Neuron (in vitro differentiated cells): ENCODE data around the gene PLXNA3.

Experiments
- H2AFZ ChIP-seq: one replicate; pipeline ENCODE4 v1.6.1; 2013; ENCODE audit warnings: low read depth, mild to moderate bottlenecking, inconsistent platforms, low read length, moderate library complexity
- H3K27me3 ChIP-seq: one replicate; pipeline ENCODE4 v1.6.1; 2013; ENCODE audit warnings: low read length; ENCODE audit not compliant: insufficient read depth
- H3K36me3 ChIP-seq: one replicate; pipeline ENCODE4 v1.6.1; 2013; ENCODE audit warnings: low read length; ENCODE audit not compliant: insufficient read depth
- H3K4me1 ChIP-seq: one replicate; pipeline ENCODE4 v1.6.1; 2013; ENCODE audit warnings: low read length; ENCODE audit not compliant: insufficient read depth
- H3K4me3 ChIP-seq: 2 replicates; pipeline ENCODE4 v1.5.1; 2013; ENCODE audit warnings: mild to moderate bottlenecking, low read length, moderate library complexity
- H3K9me3 ChIP-seq: one replicate; pipeline ENCODE4 v1.6.1; 2013; ENCODE audit warnings: low read length

PLXNA3 gene

DNA sequence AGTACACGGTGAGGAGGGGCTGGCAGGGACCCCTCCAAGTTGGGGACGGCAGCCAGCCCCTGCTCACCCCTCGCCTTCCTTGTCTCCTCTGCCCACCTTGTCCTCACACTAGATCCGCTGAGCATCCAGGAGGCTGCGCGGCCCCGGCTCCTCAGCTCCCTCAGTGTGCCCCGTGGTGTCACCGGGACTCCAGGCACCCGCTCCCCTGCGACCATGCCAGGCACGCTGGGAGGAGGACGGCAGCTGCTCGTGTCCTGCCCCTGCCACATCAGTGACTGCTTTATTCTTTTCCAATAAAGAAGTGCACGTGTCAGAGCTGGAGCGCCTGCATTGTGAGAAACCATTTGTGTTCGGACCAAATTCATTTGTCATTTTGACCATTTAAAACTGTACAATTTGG is 7.8 kb upstream of the PLXNA3 start:
- Histone ChIP-seq H3K9me3 (no peaks in the 10 kb centered on the region), H2AFZ (no peak overlapping the region), H3K4me3 (no peak overlapping the region), H3K36me3 (no peaks in the 10 kb centered on the region), H3K4me1 (no peaks in the 10 kb centered on the region), H3K27me3 (no peaks in the 10 kb centered on the region)

DNA sequence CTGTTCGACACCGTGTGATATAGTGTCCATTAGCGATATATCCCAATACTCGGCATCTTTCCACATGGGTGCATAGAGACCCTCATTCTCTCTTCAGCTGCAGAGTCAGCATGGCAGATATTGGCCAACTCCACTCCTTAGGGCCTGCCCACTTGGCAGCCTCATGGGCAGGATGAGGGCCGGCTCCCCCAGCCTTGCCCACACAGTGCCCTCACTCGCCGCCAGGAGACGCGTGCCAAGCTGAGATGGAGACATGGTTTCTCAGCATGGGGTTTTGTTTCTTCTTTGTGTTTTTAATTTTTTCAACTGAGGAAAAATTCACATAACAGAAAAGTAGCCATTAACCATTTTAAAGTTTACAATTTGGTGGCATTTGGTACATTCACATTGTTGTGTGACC is 5.3 kb upstream of the PLXNA3 start:
- H3K9me3 ChIP-seq: no peaks in the 10 kb centered on the region
- H3K36me3 ChIP-seq: no peaks in the 10 kb centered on the region
- H3K27me3 ChIP-seq: no peaks in the 10 kb centered on the region
- no peak overlapping the region for H3K4me3 ChIP-seq
- no peaks in the 10 kb centered on the region for H3K4me1 ChIP-seq
- H2AFZ ChIP-seq: no peak overlapping the region

DNA sequence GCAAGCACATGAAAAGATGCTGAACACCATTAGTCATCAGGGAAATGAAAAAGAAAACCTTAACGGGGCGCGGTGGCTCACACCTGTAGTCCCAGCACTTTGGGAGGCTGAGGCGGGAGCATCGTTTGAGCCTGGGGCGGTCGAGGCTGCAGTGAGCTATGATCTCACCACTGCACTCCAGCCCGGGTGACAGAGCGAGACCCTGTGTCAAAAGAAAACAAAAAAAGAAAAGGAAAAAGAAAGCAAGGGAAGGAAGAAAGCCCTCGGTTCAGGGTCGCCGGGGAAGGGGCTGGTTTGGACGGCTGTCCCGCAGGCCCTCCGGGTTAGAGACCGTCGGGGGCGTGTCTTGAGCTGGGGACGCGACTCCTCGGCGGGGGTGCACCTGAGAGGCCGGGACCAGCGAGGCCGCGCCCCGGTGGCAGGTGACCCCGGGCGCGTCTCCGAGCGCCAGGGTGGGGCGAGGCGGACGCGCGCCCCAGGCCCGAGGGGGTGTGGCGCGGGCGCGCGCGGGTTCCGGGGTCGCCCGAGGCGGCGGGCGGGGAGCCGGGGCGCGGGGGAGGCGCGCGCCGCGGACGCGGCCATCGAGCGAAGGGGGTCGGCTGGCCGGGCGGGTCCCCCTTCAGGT is 478 bp upstream of the PLXNA3 start:
- Histone ChIP-seq H3K36me3 (peaks cover 3% of the 10 kb centered on the region), H3K4me3 (peak overlapping the region; percentile 79), H3K27me3 (no peaks in the 10 kb centered on the region), H2AFZ (no peak overlapping the region), H3K4me1 (peaks cover 12% of the 10 kb centered on the region), H3K9me3 (no peaks in the 10 kb centered on the region)

GRCh38 chrX:154458954-154459778 is 1.1 kb downstream of the PLXNA3 start:
- no peak overlapping the region for H2AFZ ChIP-seq
- H3K4me3 ChIP-seq: peak overlapping the region; percentile 79
- H3K9me3 ChIP-seq: no peaks in the 10 kb centered on the region

DNA sequence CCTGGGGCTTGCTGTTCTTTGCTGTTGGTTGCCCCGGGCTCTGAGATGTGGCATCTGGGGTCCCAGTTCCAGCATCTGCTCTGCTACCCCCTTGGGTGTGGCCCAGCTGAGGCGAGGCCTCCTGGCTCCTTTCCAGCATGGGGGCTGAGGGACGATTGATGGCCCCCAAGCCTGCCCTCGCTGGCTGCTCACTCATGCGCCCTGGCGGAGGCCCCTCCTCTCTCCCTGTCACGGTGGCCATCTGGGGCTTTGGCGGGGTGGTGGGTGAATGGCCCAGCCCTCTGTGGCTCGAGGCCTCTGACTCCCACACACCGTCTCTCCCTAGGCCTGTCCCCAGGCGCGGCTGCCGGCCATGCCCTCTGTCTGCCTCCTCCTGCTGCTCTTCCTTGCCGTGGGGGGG is 1.8 kb downstream of the PLXNA3 start:
- Histone ChIP-seq H3K4me3 (peak overlapping the region; percentile 79), H3K36me3 (peaks cover 14% of the 10 kb centered on the region), H2AFZ (no peak overlapping the region), H3K27me3 (no peaks in the 10 kb centered on the region), H3K4me1 (peaks cover 12% of the 10 kb centered on the region), H3K9me3 (no peaks in the 10 kb centered on the region)

More at GRCh38 chrX:154458954-154459778, 1.1 kb downstream of the PLXNA3 start:
- Histone ChIP-seq H3K36me3 (peaks cover 9% of the 10 kb centered on the region), H3K4me1 (peaks cover 12% of the 10 kb centered on the region), H3K27me3 (no peaks in the 10 kb centered on the region)

DNA sequence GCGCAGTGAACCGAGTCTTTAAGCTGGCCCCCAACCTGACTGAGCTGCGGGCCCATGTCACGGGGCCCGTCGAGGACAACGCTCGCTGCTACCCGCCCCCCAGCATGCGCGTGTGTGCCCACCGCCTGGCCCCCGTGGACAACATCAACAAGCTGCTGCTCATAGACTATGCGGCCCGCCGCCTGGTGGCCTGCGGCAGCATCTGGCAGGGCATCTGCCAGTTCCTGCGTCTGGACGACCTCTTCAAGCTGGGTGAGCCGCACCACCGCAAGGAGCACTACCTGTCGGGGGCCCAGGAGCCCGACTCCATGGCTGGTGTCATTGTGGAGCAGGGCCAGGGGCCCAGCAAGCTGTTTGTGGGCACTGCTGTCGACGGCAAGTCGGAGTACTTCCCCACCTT is 2.2 kb downstream of the PLXNA3 start:
- H3K27me3 ChIP-seq: no peaks in the 10 kb centered on the region
- H3K36me3 ChIP-seq: peaks cover 14% of the 10 kb centered on the region
- H3K9me3 ChIP-seq: no peaks in the 10 kb centered on the region
- H2AFZ ChIP-seq: no peak overlapping the region
- peaks cover 12% of the 10 kb centered on the region for H3K4me1 ChIP-seq
- no peak overlapping the region for H3K4me3 ChIP-seq

DNA sequence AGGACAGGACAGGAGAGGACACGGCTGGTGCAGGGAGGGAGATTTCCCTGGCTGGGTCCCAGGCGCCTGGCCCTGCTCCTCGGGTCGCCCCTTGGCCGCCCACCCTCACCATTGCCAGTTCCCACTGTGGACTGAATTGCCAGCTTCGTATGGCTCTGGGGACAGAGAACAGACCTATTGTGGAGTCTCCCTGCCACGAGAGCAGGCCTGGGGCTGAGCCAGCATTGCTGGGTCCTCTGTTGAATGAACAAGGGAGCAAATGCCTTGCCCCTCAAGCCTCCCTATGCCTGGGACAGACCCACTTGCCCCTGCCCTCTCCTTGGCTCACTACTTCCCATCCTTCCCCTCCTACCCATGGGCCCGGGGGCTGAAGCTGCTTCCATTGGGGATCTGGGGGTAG is 4.3 kb downstream of the PLXNA3 start:
- Histone ChIP-seq H3K4me3 (no peak overlapping the region), H2AFZ (no peak overlapping the region), H3K9me3 (no peaks in the 10 kb centered on the region), H3K27me3 (no peaks in the 10 kb centered on the region), H3K4me1 (peaks cover 12% of the 10 kb centered on the region), H3K36me3 (peaks cover 24% of the 10 kb centered on the region)

- H2AFZ ChIP-seq: no peak overlapping the region
- H3K36me3 ChIP-seq: peaks cover 30% of the 10 kb centered on the region
- no peaks in the 10 kb centered on the region for H3K27me3 ChIP-seq
- H3K9me3 ChIP-seq: no peaks in the 10 kb centered on the region
- H3K4me3 ChIP-seq: no peak overlapping the region
- H3K4me1 ChIP-seq: peaks cover 12% of the 10 kb centered on the region
Measured at GRCh38 chrX:154463611-154464220, 5.6 kb downstream of the PLXNA3 start.

GRCh38 chrX:154464806-154465365 is 6.8 kb downstream of the PLXNA3 start:
- peaks cover 4% of the 10 kb centered on the region for H3K4me1 ChIP-seq
- peaks cover 36% of the 10 kb centered on the region for H3K36me3 ChIP-seq
- H3K4me3 ChIP-seq: no peak overlapping the region
- H2AFZ ChIP-seq: no peak overlapping the region
- H3K27me3 ChIP-seq: no peaks in the 10 kb centered on the region
- no peaks in the 10 kb centered on the region for H3K9me3 ChIP-seq

- H3K4me1 ChIP-seq: no peaks in the 10 kb centered on the region
- H3K27me3 ChIP-seq: no peaks in the 10 kb centered on the region
- H2AFZ ChIP-seq: no peak overlapping the region
- no peak overlapping the region for H3K4me3 ChIP-seq
- H3K36me3 ChIP-seq: peaks cover 37% of the 10 kb centered on the region
- no peaks in the 10 kb centered on the region for H3K9me3 ChIP-seq
Measured at GRCh38 chrX:154465601-154466000, 7.5 kb downstream of the PLXNA3 start.

DNA sequence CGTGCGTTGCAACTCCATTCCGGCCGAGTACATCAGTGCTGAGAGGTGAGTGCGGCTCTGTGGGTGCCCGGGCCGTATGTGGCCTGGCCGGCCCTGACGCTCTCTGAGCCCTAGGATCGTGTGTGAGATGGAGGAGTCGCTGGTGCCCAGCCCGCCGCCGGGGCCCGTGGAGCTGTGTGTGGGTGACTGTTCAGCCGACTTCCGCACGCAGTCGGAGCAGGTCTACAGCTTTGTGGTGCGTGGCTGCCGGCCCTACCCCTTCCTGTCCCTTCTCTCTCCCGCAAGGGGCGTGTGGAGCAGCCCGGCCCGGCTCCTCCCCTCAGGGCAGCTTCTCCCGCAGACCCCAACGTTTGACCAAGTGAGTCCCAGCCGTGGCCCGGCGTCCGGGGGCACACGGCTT is 8.0 kb downstream of the PLXNA3 start:
- Histone ChIP-seq H3K9me3 (no peaks in the 10 kb centered on the region), H3K4me3 (no peak overlapping the region), H3K36me3 (peaks cover 38% of the 10 kb centered on the region), H3K27me3 (no peaks in the 10 kb centered on the region), H2AFZ (no peak overlapping the region), H3K4me1 (no peaks in the 10 kb centered on the region)

DNA sequence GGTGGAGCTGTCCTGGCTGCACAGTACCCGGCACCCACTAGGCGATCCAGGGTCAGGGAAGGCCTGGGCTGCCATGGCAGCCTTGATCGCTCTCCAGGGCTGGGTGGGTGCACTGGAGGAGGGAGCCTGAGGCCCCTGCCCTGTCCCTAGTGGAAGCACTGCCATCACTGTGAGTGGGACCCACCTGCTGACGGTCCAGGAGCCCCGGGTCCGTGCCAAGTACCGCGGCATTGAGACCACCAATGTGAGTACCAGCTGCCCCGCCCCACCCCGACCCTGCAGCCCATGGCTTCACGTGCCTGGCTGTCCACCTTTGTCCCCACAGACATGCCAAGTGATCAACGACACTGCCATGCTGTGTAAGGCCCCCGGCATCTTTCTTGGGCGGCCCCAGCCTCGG is 8.8 kb downstream of the PLXNA3 start:
- no peak overlapping the region for H2AFZ ChIP-seq
- no peaks in the 10 kb centered on the region for H3K4me1 ChIP-seq
- H3K36me3 ChIP-seq: peaks cover 41% of the 10 kb centered on the region
- H3K9me3 ChIP-seq: no peaks in the 10 kb centered on the region
- no peak overlapping the region for H3K4me3 ChIP-seq
- no peaks in the 10 kb centered on the region for H3K27me3 ChIP-seq

GRCh38 chrX:154467556-154467955 is 9.5 kb downstream of the PLXNA3 start:
- H3K27me3 ChIP-seq: no peaks in the 10 kb centered on the region
- no peaks in the 10 kb centered on the region for H3K9me3 ChIP-seq
- no peak overlapping the region for H3K4me3 ChIP-seq
- H3K4me1 ChIP-seq: no peaks in the 10 kb centered on the region
- H2AFZ ChIP-seq: no peak overlapping the region
- H3K36me3 ChIP-seq: peaks cover 48% of the 10 kb centered on the region
